ENCODE results near the gene SYNE1.
"Not testable (repeated sequence)": the region's sequence is repeated elsewhere in the genome, so short reads cannot be mapped to it uniquely, and the experiment has no call there.

SYNE1 gene

DNA sequence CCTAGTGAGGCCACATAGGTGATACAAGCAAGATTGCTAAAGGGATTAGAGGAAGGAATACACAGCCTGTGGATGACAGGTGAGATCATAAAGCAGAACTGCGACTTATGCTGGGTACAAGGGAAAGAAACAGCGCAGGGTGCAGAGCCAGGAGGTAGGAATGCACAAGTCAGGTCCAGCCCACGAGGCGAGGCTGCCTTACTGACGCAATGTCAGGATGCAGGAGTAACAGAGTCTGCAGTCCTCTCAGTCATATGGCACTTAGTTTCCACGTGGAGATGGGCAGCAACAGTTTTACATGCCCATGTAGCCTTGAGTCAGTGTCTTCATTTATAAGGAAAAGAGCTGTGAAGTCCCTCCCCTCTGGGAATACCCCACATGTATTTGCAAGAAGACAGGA, 210.9 kb downstream of the SYNE1 start:
- POLR2A ChIA-PET: no interaction called here
- DNase-seq (ENCODE audit: low read depth, low spot score): no peak
- CTCF ChIA-PET: no interaction called here
- TF ChIP-seq, protein P1, sequence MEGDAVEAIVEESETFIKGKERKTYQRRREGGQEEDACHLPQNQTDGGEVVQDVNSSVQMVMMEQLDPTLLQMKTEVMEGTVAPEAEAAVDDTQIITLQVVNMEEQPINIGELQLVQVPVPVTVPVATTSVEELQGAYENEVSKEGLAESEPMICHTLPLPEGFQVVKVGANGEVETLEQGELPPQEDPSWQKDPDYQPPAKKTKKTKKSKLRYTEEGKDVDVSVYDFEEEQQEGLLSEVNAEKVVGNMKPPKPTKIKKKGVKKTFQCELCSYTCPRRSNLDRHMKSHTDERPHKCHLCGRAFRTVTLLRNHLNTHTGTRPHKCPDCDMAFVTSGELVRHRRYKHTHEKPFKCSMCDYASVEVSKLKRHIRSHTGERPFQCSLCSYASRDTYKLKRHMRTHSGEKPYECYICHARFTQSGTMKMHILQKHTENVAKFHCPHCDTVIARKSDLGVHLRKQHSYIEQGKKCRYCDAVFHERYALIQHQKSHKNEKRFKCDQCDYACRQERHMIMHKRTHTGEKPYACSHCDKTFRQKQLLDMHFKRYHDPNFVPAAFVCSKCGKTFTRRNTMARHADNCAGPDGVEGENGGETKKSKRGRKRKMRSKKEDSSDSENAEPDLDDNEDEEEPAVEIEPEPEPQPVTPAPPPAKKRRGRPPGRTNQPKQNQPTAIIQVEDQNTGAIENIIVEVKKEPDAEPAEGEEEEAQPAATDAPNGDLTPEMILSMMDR (IDR thresholded peaks at IDR 0.05; ENCODE audit: insufficient read depth, low read length, missing control alignments): no peak
- H3K4me3 ChIP-seq (ENCODE audit: low read depth, low read length): no peak overlapping the region

DNA sequence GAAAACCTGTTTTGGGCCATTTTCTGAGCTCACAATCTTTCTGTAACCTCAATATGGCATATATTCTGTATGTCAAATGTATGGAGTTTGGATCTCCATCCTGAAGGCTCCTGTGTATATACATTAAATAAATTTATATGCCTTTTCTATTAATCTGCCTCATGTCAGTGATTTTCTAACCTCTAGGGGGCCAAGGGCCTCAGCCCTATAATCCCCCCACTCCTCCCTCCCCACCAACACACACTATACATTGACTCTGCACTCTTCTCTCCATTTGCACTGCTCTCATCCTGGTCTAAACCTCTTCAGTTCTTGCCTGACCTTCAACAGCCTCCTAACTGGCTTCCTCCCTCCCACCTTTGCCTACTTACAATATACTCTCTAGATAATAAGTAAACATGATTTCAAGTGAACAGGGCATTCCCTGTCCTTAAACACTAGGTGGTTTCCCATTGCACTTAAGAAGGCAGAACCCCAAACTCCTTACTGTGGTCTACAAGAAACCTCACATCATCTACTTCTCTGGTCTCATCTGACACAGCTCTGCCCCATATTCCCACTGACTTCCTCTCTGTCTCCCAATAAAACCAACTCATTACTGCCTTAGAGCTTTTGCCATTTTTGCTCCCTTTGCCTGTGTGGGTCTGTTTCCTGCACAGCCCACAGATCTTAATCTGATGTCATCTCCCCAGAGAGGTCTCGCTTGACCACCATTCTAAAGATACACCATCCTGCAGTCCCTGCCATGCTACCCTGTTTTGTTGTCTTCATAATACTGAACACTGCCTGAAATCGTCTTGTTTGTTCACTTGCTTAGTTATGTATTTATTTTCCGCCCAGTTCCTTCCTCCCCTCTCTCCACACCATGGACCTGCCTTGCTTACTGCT, 213.7 kb downstream of the SYNE1 start:
- DNase-seq (ENCODE audit: low read depth, low spot score): no peak
- no peak overlapping the region for H3K4me3 ChIP-seq (ENCODE audit: low read depth, low read length)
- ChIA-PET POLR2A (interaction anchor here (0.6 kb wide), 1 partner anchor 218 kb away, joined by 3 read pairs; no protein-coding TSS in a partner anchor), CTCF (no interaction called here)
- TF ChIP-seq, protein P1 (IDR thresholded peaks at IDR 0.05; ENCODE audit: insufficient read depth, low read length, missing control alignments): no peak

DNA sequence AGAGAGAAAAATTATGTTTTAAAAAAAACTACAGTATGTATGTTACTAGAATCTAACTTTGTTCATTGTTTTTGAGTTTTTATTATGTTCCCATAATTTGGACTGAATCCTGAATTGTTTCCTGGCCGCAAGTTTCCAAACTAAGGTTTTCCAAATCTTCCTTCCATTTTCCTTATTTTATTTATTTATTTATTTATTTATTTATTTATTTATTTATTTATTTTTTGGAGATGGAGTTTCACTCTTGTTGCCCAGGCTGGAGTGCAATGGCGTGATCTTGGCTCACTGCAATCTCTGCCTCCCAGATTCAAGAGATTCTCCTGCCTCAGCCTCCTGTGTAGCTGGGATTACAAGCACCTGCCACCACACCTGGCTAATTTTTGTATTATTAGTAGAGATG, 215.7 kb downstream of the SYNE1 start:
- CTCF ChIA-PET; DNase-seq (ENCODE audit: low read depth, low spot score); POLR2A ChIA-PET; H3K4me3 ChIP-seq (ENCODE audit: low read depth, low read length): not testable (repeated sequence)

DNA sequence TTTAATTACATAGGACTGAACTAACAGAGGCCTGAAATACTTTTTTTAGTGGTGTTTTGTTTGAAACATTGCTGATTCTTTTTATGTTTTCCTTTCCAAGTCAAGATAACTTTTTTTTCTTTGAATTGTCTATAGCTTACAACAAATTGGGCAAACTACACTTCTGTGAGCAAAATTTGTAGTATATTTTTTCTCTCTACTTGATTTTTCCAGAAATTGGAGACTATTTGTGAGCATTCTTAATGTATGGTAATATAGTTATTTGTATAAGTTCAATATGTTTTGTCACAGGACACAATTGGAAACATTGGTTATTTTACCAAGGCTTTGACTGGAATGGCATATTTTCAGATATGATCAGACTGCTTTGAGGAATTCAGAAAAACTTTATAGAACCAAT, 216.5 kb downstream of the SYNE1 start:
- CTCF ChIA-PET: no interaction called here
- POLR2A ChIA-PET: no interaction called here
- TF ChIP-seq, protein P1 (IDR thresholded peaks at IDR 0.05; ENCODE audit: insufficient read depth, low read length, missing control alignments): no peak
- H3K4me3 ChIP-seq (ENCODE audit: low read depth, low read length): no peak overlapping the region
- no peak for DNase-seq (ENCODE audit: low read depth, low spot score)

DNA sequence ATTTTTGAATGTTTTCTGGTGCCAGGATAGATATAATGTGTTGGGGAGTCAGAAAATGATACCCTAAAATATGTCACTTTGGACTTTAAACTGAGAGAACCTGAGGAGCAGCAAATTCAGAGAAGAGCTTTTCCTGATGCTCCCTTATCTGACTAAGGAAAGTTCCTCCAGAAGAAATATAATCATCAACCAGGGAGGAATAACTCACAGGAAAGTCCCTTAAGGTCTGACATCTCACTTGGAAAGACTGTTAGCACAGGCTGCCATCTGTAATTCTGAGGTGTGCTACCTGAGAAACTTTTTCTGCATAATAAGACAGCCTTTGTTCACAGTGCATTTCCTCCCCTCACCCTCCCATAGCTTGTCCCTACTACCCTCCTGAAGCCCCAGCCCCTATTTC, 218.6 kb downstream of the SYNE1 start:
- ChIA-PET POLR2A (no interaction called here), CTCF (no interaction called here)
- no peak overlapping the region for H3K4me3 ChIP-seq (ENCODE audit: low read depth, low read length)
- TF ChIP-seq, protein P1 (IDR thresholded peaks at IDR 0.05; ENCODE audit: insufficient read depth, low read length, missing control alignments): no peak
- DNase-seq (ENCODE audit: low read depth, low spot score): no peak

DNA sequence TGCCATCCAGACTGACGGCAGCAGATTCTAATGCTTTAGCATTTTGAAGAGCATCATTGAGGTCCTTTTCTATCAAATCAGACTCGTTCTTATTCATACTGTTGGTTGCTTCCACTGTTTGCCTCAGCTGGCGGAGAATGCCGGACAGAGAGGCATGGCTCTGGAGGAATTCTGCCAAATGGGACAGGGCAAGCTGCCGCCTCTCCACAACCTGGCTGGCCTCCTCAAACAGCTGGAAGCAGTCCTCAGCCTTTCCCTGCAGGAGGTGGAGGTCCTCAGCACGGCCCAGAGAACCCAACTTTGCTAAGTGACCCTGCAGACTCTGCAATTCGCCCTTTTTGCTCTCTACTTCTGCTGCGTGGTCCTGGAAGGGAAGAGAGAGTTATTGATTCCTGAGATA, 220.5 kb downstream of the SYNE1 start:
- TF ChIP-seq, protein P1 (IDR thresholded peaks at IDR 0.05; ENCODE audit: insufficient read depth, low read length, missing control alignments): no peak
- POLR2A ChIA-PET: no interaction called here
- CTCF ChIA-PET: interaction anchor here (1.0 kb wide), 1 partner anchor 9 kb away, joined by 3 read pairs; no protein-coding TSS in a partner anchor

More for the DNA sequence above, 220.5 kb downstream of the SYNE1 start:
- H3K4me3 ChIP-seq (ENCODE audit: low read depth, low read length): no peak overlapping the region
- DNase-seq (ENCODE audit: low read depth, low spot score): no peak
